HG03196 (cell line): ENCODE data around the gene PTPN12.
"Not testable (repeated sequence)": the region's sequence is repeated elsewhere in the genome, so short reads cannot be mapped to it uniquely, and the experiment has no call there.

ENCODE experiments used
- ATAC-seq: cut with Tn5 transposase; IDR thresholded peaks from one replicate; pipeline ENCODE4 v1.9.1; 2021; ENCODE audit not compliant: unreplicated experiment

Gene PTPN12

GRCh38 chr7:77575187-77575586 lies 38.1 kb downstream of the PTPN12 start:
- ATAC-seq: no peak

- no peak for ATAC-seq
Observed at GRCh38 chr7:77576856-77577255, 39.8 kb downstream of the PTPN12 start.

- ATAC-seq: no peak
Observed at GRCh38 chr7:77579797-77580196, 42.7 kb downstream of the PTPN12 start.

GRCh38 chr7:77580762-77581350 lies 43.8 kb downstream of the PTPN12 start:
- ATAC-seq: no peak

GRCh38 chr7:77587272-77587671 lies 50.2 kb downstream of the PTPN12 start:
- ATAC-seq: no peak

GRCh38 chr7:77600952-77601351 lies 63.9 kb downstream of the PTPN12 start:
- no peak for ATAC-seq

GRCh38 chr7:77606562-77606961 lies 69.5 kb downstream of the PTPN12 start:
- ATAC-seq: no peak

GRCh38 chr7:77619314-77619713 lies 82.2 kb downstream of the PTPN12 start:
- no peak for ATAC-seq

GRCh38 chr7:77626586-77627308 lies 89.7 kb downstream of the PTPN12 start:
- ATAC-seq: no peak

- ATAC-seq: no peak
Observed at GRCh38 chr7:77627309-77627676, 90.2 kb downstream of the PTPN12 start.

- no peak for ATAC-seq
Observed at GRCh38 chr7:77629797-77630196, 92.7 kb downstream of the PTPN12 start.

- ATAC-seq: no peak
Observed at GRCh38 chr7:77631820-77632219, 94.7 kb downstream of the PTPN12 start.

- ATAC-seq: no peak
Observed at GRCh38 chr7:77644774-77645173, 107.7 kb downstream of the PTPN12 start.

- ATAC-seq: no peak
Observed at GRCh38 chr7:77648742-77649338, 111.7 kb downstream of the PTPN12 start.

- ATAC-seq: no peak
Observed at GRCh38 chr7:77649716-77650349, 112.7 kb downstream of the PTPN12 start.

GRCh38 chr7:77651575-77652162 lies 114.6 kb downstream of the PTPN12 start:
- no peak for ATAC-seq

GRCh38 chr7:77652826-77653225 lies 115.7 kb downstream of the PTPN12 start:
- not testable (repeated sequence) for ATAC-seq

- ATAC-seq: no peak
Observed at GRCh38 chr7:77653572-77653971, 116.5 kb downstream of the PTPN12 start.

GRCh38 chr7:77655356-77655755 lies 118.3 kb downstream of the PTPN12 start:
- no peak for ATAC-seq

GRCh38 chr7:77655836-77656455 lies 118.9 kb downstream of the PTPN12 start:
- no peak for ATAC-seq
